Left renal cortex interstitium (tissue), 4 donors: ENCODE data around the gene TRIP10. TPM values are rescaled to one million over a fixed set of nuclear protein-coding genes. Genes with fewer than 3 reads are reported as not detected.
"Not testable (repeated sequence)": the region's sequence is repeated elsewhere in the genome, so short reads cannot be mapped to it uniquely, and the experiment has no call there.

Source experiments
- DNase-seq, 4 donors: peaks; one replicate each; pipeline ENCODE4 v3.0.0-alpha.2; 2013; ENCODE audit warnings: low read depth in 4 of 4, low spot score in 2 of 4, missing footprints in 1 of 4
- polyA plus RNA-seq, 4 donors: library from polyadenylated mRNA; unstranded; fragments of 120-200 nt; gene quantifications; one replicate each; pipeline ENCODE4 v1.2.1, GENCODE V29; 2013; ENCODE audit not compliant: insufficient read length in 4 of 4

The TRIP10 gene
- polyA plus RNA-seq, 4 donors: 50.6 to 68.7 (median 58.7) TPM

- DNase-seq: no peak
Observed at GRCh38 chr19:6790194-6791128, 51.0 kb downstream of the TRIP10 start.

DNA sequence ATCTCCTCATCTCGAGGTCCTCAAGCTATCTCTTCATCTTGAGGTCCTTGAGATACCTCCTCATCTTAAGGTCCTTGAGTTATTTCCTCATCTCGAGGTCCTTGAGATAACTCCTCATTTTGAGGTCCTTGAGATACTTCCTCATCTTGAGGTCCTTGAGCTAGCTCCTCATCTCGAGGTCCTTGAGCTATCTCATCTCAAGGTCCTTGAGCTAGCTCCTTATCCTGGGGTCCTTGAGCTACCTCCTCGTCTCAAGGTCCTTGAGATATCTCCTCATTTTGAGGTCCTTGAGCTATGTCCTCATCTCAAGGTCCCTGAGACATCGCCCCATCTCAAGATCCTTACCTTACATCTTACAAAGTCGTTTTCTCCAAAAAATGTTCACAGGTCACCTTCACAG, 51.8 kb downstream of the TRIP10 start:
- no peak for DNase-seq

- DNase-seq: no peak
Observed at GRCh38 chr19:6793411-6793810, 53.9 kb downstream of the TRIP10 start.

- no peak for DNase-seq
Observed at GRCh38 chr19:6793973-6794372, 54.5 kb downstream of the TRIP10 start.

DNA sequence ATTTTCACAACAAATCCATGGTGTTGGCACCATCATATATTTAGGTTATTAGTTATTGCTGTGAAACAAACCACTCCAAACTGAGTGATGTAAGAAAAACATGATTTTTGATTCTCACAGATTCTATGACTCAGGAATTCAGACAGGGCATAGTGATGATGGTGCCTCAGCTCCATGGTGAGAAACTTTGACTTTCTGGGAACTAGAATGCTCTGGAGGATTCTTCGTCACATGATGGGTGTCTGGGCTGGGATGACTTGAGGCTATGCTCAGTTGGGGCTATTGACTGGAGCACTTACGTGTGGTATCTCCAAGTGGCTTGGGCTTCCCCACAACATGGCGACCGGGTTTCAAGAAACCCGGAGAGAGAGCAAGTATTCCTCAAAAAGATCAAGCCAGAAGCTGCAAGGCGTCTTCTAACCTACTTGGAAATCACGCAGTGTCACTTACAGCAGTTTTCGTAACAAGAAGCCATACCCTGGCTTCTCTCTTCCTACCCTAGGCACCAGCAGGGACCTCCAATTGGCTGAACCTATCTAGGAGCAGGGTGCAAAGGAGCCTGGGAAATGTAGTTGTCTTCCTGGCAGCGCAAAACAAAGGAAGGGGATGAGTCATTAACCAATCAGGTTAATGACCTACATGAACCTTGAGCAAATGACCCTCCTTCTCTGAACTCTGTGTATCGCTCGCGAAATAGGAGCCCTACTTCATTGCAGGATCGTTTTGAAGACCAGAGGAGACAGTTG, 55.4 kb downstream of the TRIP10 start:
- DNase-seq: no peak

GRCh38 chr19:6796278-6796677, 56.8 kb downstream of the TRIP10 start:
- no peak for DNase-seq

GRCh38 chr19:6797646-6798045, 58.2 kb downstream of the TRIP10 start:
- no peak for DNase-seq

GRCh38 chr19:6800160-6800790, 60.8 kb downstream of the TRIP10 start:
- DNase-seq: not testable (repeated sequence)

DNA sequence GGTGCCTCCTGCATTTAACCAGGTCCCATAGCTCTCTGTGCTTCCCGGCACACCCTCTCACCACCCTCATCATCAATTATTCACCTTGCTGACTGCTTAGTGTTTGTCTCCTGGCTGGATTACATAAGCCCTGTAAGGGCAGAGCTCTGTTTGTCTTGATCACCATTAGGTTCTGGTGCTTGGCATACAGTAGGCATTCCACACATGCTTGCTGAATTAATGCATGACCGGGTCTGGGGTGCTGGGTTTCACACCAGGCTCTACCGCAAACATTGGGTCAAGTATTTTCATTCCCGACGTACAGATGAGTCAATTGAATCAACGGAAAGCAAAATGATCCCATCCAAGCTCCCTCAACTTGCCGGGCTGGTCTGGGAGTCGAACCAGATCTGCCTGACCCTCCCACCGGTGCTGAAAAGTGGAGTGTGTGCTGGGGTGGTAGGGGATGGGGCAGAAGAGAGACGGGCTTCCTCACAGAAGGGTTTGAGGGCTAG, 61.6 kb downstream of the TRIP10 start:
- DNase-seq: no peak

Other genes starting within 250 kb of the TRIP10 start
- 10 to 100 TPM; 25.4 to 46.2 (median 33.5) TPM for gene TUBB4A, start 237.4 kb upstream of the TRIP10 start, polyA plus RNA-seq
- gene TNFSF9, start 208.7 kb upstream of the TRIP10 start, polyA plus RNA-seq: under 1 TPM; 0.16 to 0.51 (median 0.28) TPM
- not detected for gene CD70, start 148.5 kb upstream of the TRIP10 start, polyA plus RNA-seq
- under 1 TPM; 0.04 to 0.13 (median 0.10) TPM for gene TNFSF14, start 69.5 kb upstream of the TRIP10 start, polyA plus RNA-seq
- 10 to 100 TPM; 13.6 to 30.7 (median 22.1) TPM for gene C3, start 19.0 kb upstream of the TRIP10 start, polyA plus RNA-seq
- 10 to 100 TPM; 57.8 to 70.1 (median 64.6) TPM for gene GPR108, start 2.1 kb upstream of the TRIP10 start, polyA plus RNA-seq
- gene SH2D3A, start 27.8 kb downstream of the TRIP10 start, polyA plus RNA-seq: 10 to 100 TPM in 1 of 4 donors, 1 to 10 TPM in 3; 5.6 to 11.5 (median 9.2) TPM
- gene VAV1, start 33.0 kb downstream of the TRIP10 start, polyA plus RNA-seq: 1 to 10 TPM; 1.3 to 2.3 (median 1.4) TPM
- gene ADGRE1, start 147.9 kb downstream of the TRIP10 start, polyA plus RNA-seq: under 1 TPM; 0.08 to 0.16 (median 0.12) TPM